Epithelial cell of prostate (primary cell): ENCODE data around the gene TRAPPC2L.
A peak's percentile ranks its signal among the peaks of the same experiment; 100 is the strongest.

Source experiments
- DNase-seq: peaks from one replicate; pipeline ENCODE4 v3.0.0-alpha.2; 2011; ENCODE audit warnings: low read depth, low spot score
- H3K27ac ChIP-seq: fragments of 450-650 bp; 2 replicates; pipeline ENCODE4 v1.5.1; 2017; ENCODE audit warnings: mild to moderate bottlenecking

TRAPPC2L gene

GRCh38 chr16:88872650-88873331 lies 15.9 kb downstream of the TRAPPC2L start:
- DNase-seq: no peak
- no peak overlapping the region for H3K27ac ChIP-seq

GRCh38 chr16:88874938-88875599 lies 18.1 kb downstream of the TRAPPC2L start:
- DNase-seq: no peak
- H3K27ac ChIP-seq: no peak overlapping the region

- H3K27ac ChIP-seq: no peak overlapping the region
- DNase-seq: no peak
These were observed 18.8 kb downstream of the TRAPPC2L start for GRCh38 chr16:88875703-88876234.

GRCh38 chr16:88876942-88877526 lies 20.1 kb downstream of the TRAPPC2L start:
- DNase-seq: no peak
- H3K27ac ChIP-seq: no peak overlapping the region

GRCh38 chr16:88877564-88878289 lies 20.8 kb downstream of the TRAPPC2L start:
- H3K27ac ChIP-seq: no peak overlapping the region
- DNase-seq: no peak

- DNase-seq: no peak
- no peak overlapping the region for H3K27ac ChIP-seq
These were observed 21.4 kb downstream of the TRAPPC2L start for GRCh38 chr16:88878356-88878755.

- H3K27ac ChIP-seq: no peak overlapping the region
- peak; percentile 56 for DNase-seq
These were observed 22.2 kb downstream of the TRAPPC2L start for GRCh38 chr16:88878967-88879787.

- DNase-seq: no peak
- H3K27ac ChIP-seq: no peak overlapping the region
These were observed 22.8 kb downstream of the TRAPPC2L start for GRCh38 chr16:88879788-88880055.

- no peak for DNase-seq
- H3K27ac ChIP-seq: no peak overlapping the region
These were observed 23.5 kb downstream of the TRAPPC2L start for GRCh38 chr16:88880226-88881006.

GRCh38 chr16:88881007-88881615 lies 24.2 kb downstream of the TRAPPC2L start:
- no peak overlapping the region for H3K27ac ChIP-seq
- DNase-seq: no peak

GRCh38 chr16:88881675-88882357 lies 24.9 kb downstream of the TRAPPC2L start:
- no peak overlapping the region for H3K27ac ChIP-seq
- no peak for DNase-seq

GRCh38 chr16:88882358-88883030 lies 25.6 kb downstream of the TRAPPC2L start:
- no peak overlapping the region for H3K27ac ChIP-seq
- peak; percentile 5 for DNase-seq

- no peak for DNase-seq
- H3K27ac ChIP-seq: no peak overlapping the region
These were observed 26.4 kb downstream of the TRAPPC2L start for GRCh38 chr16:88883117-88883895.

- DNase-seq: no peak
- no peak overlapping the region for H3K27ac ChIP-seq
These were observed 27.0 kb downstream of the TRAPPC2L start for GRCh38 chr16:88883946-88884345.

- no peak overlapping the region for H3K27ac ChIP-seq
- no peak for DNase-seq
These were observed 27.8 kb downstream of the TRAPPC2L start for GRCh38 chr16:88884569-88885271.

- no peak overlapping the region for H3K27ac ChIP-seq
- DNase-seq: no peak
These were observed 28.9 kb downstream of the TRAPPC2L start for GRCh38 chr16:88885693-88886280.
